HG03439 (cell line): ENCODE data around the gene MT1X.

Source experiments
- ATAC-seq: cut with Tn5 transposase; IDR thresholded peaks from one replicate; pipeline ENCODE4 v1.9.1; 2021; ENCODE audit warnings: mild to moderate bottlenecking, moderate library complexity; ENCODE audit not compliant: unreplicated experiment

Gene MT1X

DNA sequence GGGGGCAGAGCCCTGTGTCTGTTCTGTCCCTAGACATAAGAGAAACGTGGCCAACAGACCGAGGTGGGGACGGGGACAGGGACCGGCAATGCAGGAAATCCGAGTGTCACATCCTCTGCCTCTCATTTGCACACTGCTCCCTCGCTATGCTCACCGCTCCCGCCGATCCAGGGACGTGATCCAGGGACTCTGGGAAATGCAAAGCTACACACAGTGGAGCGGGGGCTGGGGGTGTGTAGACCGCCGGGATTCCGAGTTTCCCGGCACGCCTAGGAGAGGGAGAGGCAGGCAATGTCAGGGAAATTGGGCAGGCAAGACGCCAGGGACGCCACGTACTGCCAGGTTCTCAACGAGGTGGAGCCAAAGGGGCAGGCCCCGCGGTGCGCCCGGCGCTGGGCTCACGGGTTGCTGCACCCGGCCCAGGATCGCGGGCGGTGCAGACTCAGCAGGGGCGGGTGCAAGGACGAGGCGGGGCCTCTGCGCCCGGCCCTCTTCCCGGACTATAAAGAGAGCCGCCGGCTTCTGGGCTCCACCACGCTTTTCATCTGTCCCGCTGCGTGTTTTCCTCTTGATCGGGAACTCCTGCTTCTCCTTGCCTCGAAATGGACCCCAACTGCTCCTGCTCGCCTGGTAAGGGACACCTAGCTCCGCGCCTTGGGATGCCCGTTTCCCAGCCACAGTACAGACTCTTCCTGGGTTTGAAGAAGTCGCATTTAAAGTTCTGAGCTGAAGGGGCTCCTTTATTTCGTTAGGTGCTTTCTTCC, at the start of gene MT1X:
Gene MT1X, plus strand, starts transcription at position 532 of the 764 bp plus-strand sequence. Its CDS starts 71 bp downstream, at position 603.
- peak; percentile 92 for ATAC-seq

- no peak for ATAC-seq
Measured at GRCh38 chr16:56632848-56633365, 49.4 kb upstream of the MT1X start.

DNA sequence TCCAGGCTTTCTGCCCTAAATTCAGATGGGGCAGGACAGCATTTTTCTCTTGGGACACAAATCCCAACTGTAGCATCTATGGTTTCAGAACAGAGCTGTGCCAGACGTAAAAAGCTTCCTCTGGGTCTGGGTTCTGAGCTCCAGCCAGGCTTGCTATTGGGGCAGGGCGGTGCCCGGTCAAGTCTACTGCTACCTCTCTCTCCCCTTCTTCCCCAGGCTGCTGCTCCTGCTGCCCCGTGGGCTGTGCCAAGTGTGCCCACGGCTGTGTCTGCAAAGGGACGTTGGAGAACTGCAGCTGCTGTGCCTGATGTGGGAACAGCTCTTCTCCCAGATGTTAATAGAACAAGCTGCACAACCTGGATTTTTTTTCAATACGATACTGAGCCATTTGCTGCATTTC, 48.7 kb upstream of the MT1X start:
- no peak for ATAC-seq

- ATAC-seq, result no peak
Measured at GRCh38 chr16:56634715-56635440, 47.4 kb upstream of the MT1X start.

GRCh38 chr16:56635441-56635967, 46.8 kb upstream of the MT1X start:
- no peak for ATAC-seq

GRCh38 chr16:56636616-56637413, 45.5 kb upstream of the MT1X start:
- ATAC-seq, result no peak

DNA sequence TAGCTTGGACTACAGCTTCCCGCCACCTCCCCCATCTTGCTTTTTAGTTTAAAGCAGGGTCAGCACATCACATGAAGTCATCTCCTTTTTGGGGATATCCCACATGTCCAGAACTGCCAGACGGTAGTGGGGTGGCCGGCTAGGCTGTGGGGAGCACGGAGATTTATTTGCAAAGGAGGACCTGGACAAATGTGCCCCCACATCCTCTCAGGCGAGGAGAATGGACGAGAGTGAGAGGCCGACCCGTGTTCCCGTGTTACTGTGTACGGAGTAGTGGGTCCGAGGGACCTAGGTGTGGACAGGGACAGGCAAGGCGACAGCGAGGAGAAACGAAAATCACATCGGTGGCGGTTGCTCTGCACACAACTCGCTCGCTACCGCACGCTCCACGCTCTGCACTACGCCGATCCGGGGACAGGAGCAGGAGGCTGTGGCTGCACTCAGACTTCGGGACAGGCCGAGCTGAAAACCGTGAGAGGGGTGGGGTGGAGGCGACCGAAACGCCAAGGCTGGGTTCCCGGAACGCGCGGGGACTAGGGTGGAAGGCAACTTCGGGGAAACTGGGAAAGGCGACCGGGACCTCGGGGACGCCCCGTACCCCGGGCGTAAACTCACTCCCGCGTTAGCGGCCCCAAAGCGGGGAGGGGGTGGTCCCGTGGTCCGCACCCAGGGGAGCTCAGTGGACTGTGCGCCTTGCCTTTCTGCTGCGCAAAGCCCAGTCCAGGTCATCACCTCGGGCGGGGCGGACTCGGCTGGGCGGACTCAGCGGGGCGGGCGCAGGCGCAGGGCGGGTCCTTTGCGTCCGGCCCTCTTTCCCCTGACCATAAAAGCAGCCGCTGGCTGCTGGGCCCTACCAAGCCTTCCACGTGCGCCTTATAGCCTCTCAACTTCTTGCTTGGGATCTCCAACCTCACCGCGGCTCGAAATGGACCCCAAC, 44.2 kb upstream of the MT1X start, which contains the start of gene MT1A:
Gene MT1A, plus strand, starts transcription at position 853 of the 937 bp plus-strand sequence. Its CDS starts 73 bp downstream, at position 926.
- no peak for ATAC-seq

DNA sequence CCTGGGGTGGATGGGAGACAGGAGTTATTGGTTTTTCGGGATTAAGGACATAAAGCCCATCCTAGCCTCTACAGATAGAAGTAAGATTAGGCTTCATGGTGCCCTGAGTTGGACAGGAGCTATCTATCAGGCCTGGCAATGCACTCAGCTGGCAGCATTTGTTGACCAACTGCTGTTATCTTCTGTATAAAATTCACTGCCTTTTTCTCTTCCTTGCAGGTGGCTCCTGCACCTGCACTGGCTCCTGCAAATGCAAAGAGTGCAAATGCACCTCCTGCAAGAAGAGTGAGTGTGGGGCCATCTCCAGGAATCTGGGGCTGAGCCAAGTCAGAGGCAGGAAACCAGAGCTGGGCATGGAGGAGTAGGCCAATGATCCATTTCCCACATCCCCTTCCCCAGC, 43.2 kb upstream of the MT1X start:
- ATAC-seq, result no peak

DNA sequence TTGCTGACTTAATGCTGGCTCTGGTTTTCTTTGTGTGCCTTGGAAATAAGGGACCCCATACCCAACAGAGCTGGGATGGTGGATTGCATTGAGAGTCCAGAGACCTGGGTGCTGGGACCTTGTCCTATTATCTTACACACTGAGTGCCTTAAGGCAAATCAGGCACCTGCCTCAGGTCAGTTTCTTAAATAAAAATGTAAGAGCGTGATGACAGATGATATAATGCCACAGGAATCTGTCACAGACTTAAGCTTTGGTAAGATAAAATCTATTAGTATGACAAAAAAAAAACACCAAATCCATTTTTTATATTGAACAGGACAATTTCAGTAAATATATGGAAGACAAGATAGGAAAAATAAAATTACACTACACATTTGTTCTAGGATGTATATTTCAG, 42.2 kb upstream of the MT1X start:
- no peak for ATAC-seq

DNA sequence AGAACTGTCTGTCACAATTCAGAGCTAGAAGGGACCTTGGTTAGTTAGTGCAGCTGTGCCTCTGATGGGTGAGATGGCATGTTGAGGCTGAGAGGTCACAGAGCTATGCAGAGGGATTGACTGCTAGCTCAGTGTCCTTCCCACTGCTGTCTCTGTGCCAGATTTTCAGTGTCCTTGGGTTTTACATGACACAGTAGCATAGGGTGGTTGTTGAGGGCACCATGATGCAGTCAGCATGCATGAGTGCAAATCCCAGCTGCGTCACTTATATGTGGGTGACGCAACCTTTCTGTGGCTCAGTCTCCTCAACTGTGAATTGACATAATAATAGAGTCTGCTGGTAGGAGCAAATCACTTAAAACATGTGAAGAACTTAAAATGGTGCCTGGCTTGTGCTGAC, 41.1 kb upstream of the MT1X start:
- ATAC-seq, result no peak

DNA sequence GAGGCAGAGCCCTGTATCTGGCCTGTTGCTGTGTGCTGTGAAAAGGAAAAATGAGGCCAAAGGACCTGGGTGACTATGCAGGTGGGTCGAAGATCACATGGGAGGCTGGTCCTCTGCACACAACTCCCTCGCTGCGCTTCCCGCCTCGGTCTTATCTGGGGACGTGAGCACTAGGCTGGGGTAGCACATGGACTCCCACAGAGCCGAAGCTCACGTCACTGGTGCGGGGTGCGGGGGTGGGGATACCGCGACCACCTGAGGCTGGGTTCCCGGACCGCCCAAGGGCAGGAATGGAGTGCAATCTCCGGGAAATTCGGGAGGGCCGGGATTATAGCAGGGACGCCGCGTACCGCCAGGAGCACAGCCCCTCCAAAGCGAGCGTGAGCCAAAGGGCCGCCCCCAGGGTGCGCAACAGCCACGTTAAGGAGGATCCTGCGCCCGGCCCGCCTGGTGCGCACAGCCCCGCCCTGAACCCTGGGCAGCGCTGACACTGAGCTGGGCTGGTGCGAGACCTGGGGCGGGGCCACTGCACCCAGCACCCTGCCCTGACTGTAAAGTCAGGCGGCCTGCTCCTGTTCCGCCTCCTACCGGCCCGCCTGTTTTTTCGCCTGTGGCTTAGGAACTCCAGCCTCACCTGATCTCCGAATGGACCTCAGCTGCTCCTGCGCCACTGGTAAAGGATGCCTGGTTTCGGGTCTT, 39.0 kb upstream of the MT1X start:
- ATAC-seq, result peak; percentile 80

DNA sequence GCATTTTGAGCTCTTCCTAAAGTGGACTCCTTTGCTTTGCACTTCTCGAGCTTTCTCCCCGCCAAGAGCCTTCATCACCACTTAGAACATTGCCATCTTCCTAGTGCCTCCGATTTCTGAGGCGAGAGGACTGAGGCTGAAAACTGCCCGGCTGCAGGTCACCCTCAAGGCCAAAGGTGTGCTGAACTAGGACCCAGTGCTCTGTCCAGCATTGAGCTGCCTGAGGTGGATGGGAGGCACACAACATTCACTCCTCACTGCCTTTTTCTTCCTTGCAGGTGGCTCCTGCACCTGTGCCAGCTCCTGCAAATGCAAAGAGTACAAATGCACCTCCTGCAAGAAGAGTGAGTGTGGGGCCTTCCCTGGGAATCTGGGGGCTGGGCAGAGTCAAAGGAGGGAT, 38.4 kb upstream of the MT1X start:
- no peak for ATAC-seq

DNA sequence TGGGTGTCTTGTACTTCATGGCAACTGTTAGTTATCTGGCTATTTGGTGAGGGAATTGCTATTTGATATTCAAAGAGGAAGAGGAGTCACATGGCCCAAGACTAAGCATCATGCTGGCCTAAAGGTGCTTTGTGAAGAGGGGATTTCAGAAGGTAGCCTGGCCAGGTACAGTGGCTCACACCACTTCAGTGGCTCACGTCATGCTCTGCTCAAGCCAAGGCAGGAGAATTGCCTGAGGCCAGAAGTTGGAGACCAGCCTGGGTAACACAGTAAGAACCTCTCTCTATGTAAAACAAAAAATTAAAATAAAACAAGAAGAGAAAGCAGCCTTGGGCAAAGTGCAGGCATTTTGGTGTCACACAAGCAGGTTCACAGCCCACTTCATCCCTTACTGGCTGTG, 37.0 kb upstream of the MT1X start:
- ATAC-seq, result no peak

GRCh38 chr16:56645838-56646237, 36.4 kb upstream of the MT1X start:
- no peak for ATAC-seq

- ATAC-seq, result no peak
Measured at GRCh38 chr16:56647641-56648431, 34.4 kb upstream of the MT1X start.

- no peak for ATAC-seq
Measured at GRCh38 chr16:56649271-56649670, 33.0 kb upstream of the MT1X start.

DNA sequence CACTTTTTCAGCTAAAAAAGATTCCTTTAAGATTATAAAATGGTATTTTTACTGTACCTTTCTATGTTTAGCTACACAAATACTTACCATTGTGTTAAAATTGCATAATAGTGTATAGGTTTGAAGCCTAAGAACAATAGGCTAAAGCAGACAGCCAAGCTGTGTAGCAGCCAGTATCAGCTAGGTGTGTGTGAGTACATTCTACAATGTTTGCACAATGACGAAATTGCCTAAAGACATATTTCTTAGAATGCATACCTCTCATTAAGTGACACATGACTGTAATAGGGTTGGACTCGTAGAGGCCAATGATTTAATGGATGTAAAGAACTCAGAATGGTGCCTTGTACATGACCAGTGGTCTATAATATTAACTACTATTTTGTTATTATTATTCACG, 32.5 kb upstream of the MT1X start:
- no peak for ATAC-seq

DNA sequence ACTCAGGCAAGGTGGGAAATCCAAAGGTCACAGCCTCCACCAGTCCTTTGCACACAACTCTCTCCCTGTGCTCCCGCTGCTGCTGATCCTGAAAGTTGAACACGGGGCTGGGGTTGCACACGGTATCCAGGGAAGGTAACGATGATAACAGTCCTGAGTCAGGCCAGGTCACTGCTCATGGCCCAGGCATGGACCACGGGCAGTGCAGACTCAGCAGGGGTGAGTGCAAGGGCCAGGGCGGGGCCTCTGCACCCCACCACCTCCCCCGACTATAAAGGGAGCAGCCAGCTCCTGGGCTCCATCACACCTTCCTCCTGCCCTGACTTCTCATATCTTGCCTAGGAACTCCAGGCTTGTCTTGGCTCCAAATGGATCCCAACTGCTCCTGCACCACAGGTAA, 30.7 kb upstream of the MT1X start, which contains the start of gene MT1B:
Gene MT1B, plus strand, starts transcription at position 301 of the 400 bp plus-strand sequence. Its CDS starts 68 bp downstream, at position 369.
- no peak for ATAC-seq
